SK-N-SH (cell line): Measurements from ENCODE around the gene UBA5. TPM values are rescaled to one million over a fixed set of nuclear protein-coding genes. Genes with fewer than 3 reads are reported as not detected.

Experiments
- CTCF ChIA-PET: fragments of 300-600, 350-600 bp; formaldehyde crosslinking; extraction: SDS; loops from one replicate; lab custom pipeline; 2021; lab: Yijun Ruan, JAX
- POLR2A ChIA-PET: fragments of 350-600 bp; sonication (Branson Sonifier 250); formaldehyde crosslinking; extraction: SDS; loops from one replicate; lab custom pipeline; 2020; ENCODE audit warnings: antibody characterized with exemption, inconsistent platforms; lab: Yijun Ruan, JAX
- DNase-seq: peaks from one replicate; pipeline ENCODE4 v3.0.0; 2012
- H2AFZ ChIP-seq: fragments of 200-600 bp; sonication (generic); 2 replicates; pipeline ENCODE4 v1.8.1; 2016; ENCODE audit warnings: antibody characterized with exemption, mild to moderate bottlenecking, low read depth
- H3F3A ChIP-seq: fragments of 200-600 bp; sonication (generic); replicated peaks from 2 replicates; pipeline ENCODE3; 2016; ENCODE audit warnings: antibody characterized with exemption, mild to moderate bottlenecking; ENCODE audit not compliant: insufficient read depth
- H3K27ac ChIP-seq, 2 experiments: fragments of 200-500 bp in 1 of 2; fragments of 200-600 bp in 1 of 2; sonication (Bioruptor generic) in 1 of 2; sonication (generic), shearing (Covaris generic) in 1 of 2; 2 replicates each; pipeline versions ENCODE4 v1.5.1 to v1.6.1; 2014 to 2016; ENCODE audit warnings: low read depth in 2 of 2, inconsistent platforms in 1 of 2, low read length in 1 of 2, mild to moderate bottlenecking in 1 of 2, mixed read lengths in 1 of 2
- H3K27me3 ChIP-seq: fragments of 200-600 bp; sonication (generic), shearing (Covaris generic); 2 replicates; pipeline ENCODE4 v1.6.1; 2016; ENCODE audit warnings: mixed run types; ENCODE audit not compliant: insufficient read depth
- H3K36me3 ChIP-seq, 2 experiments: fragments of 200-500 bp in 1 of 2; fragments of 200-600 bp in 1 of 2; sonication (Bioruptor generic) in 1 of 2; sonication (generic) in 1 of 2; replicated peaks in 1 of 2; 2 replicates each; pipeline versions ENCODE3 to v1.5.1; 2014 to 2016; ENCODE audit warnings: low read length in 1 of 2, mild to moderate bottlenecking in 1 of 2; ENCODE audit not compliant: insufficient read depth in 2 of 2, control insufficient read depth in 1 of 2
- H3K4me1 ChIP-seq, 2 experiments: fragments of 200-500 bp in 1 of 2; fragments of 200-600 bp in 1 of 2; sonication (Bioruptor generic) in 1 of 2; sonication (generic), shearing (Covaris generic) in 1 of 2; 2 replicates each; pipeline versions ENCODE4 v1.5.1 to v1.6.1; 2014 to 2016; ENCODE audit warnings: low read depth in 1 of 2, low read length in 1 of 2, mixed run types in 1 of 2; ENCODE audit not compliant: insufficient read depth in 2 of 2, control insufficient read depth in 1 of 2
- H3K4me2 ChIP-seq: fragments of 200-600 bp; sonication (generic), shearing (Covaris generic); 2 replicates; pipeline ENCODE4 v1.6.1; 2017; ENCODE audit warnings: mixed run types
- H3K4me3 ChIP-seq, 2 experiments: fragments of 200-500 bp in 1 of 2; fragments of 200-600 bp in 1 of 2; sonication (Bioruptor generic) in 1 of 2; sonication (generic), shearing (Covaris generic) in 1 of 2; 2 replicates each; pipeline versions ENCODE4 v1.5.1 to v1.8.1; 2014 to 2016; ENCODE audit warnings: low read depth in 2 of 2, inconsistent platforms in 1 of 2, low read length in 1 of 2, mild to moderate bottlenecking in 1 of 2, mixed read lengths in 1 of 2, moderate library complexity in 1 of 2
- H3K79me2 ChIP-seq: fragments of 200-600 bp; sonication (generic); 2 replicates; pipeline ENCODE4 v1.8.1; 2017; ENCODE audit warnings: mild to moderate bottlenecking; ENCODE audit not compliant: insufficient read depth
- H3K9ac ChIP-seq: fragments of 200-600 bp; sonication (generic); 2 replicates; pipeline ENCODE4 v1.6.1; 2017; ENCODE audit warnings: mixed run types
- H3K9me2 ChIP-seq: fragments of 200-600 bp; sonication (generic); 2 replicates; pipeline ENCODE4 v1.6.1; 2017; ENCODE audit warnings: mixed run types
- H3K9me3 ChIP-seq: fragments of 200-600 bp; sonication (generic); 2 replicates; pipeline ENCODE4 v1.6.1; 2017; ENCODE audit warnings: mixed run types, mild to moderate bottlenecking, moderate library complexity
- H4K20me1 ChIP-seq: fragments of 200-600 bp; sonication (generic); 2 replicates; pipeline ENCODE4 v1.6.1; 2017; ENCODE audit warnings: mild to moderate bottlenecking, mixed run types; ENCODE audit not compliant: insufficient read depth
- CHD2 ChIP-seq: fragments of 150-350 bp; IDR thresholded peaks from 2 replicates; pipeline ENCODE4 v1.6.1; 2018; ENCODE audit warnings: low read length; ENCODE audit not compliant: partially characterized antibody
- FOSL2 ChIP-seq: IDR thresholded peaks from 2 replicates; pipeline ENCODE4 v1.4.0; 2012; ENCODE audit warnings: low read depth, mild to moderate bottlenecking, moderate library complexity, borderline replicate concordance
- FOXM1 ChIP-seq: IDR thresholded peaks from 2 replicates; pipeline ENCODE4 v1.4.0; 2012; ENCODE audit warnings: low read depth, mild to moderate bottlenecking
- NFIC ChIP-seq: IDR thresholded peaks from 2 replicates; pipeline ENCODE4 v1.4.0; 2012; ENCODE audit warnings: borderline replicate concordance
- TAF1 ChIP-seq: IDR thresholded peaks from 2 replicates; pipeline ENCODE4 v1.6.1; 2012; ENCODE audit warnings: low read depth, mild to moderate bottlenecking, low read length, moderate library complexity, borderline replicate concordance
- TCF12 ChIP-seq: IDR thresholded peaks from 2 replicates; pipeline ENCODE4 v1.4.0; 2012
- TEAD4 ChIP-seq: IDR thresholded peaks from 2 replicates; pipeline ENCODE4 v1.4.0; 2012; ENCODE audit warnings: mild to moderate bottlenecking, borderline replicate concordance; ENCODE audit not compliant: insufficient read depth
- YY1 ChIP-seq: IDR thresholded peaks from 2 replicates; pipeline ENCODE4 v1.4.0; 2012; ENCODE audit warnings: low read depth, mild to moderate bottlenecking
- WGBS: methylation state at CpG from one replicate; pipeline ENCODE4 v1.1.6; 2017; ENCODE audit warnings: low lambda C conversion rate; 5-methylcytosine and 5-hydroxymethylcytosine counted together
- polyA plus RNA-seq, 3 experiments: library from polyadenylated mRNA; depleted of rRNA; stranded (reverse); fragments of >200 nt; gene quantifications; 2 replicates each; pipeline ENCODE4 v1.2.3, GENCODE V29; 2012
- TF ChIP-seq, protein P1 (sequence below): IDR thresholded peaks from 2 replicates; pipeline ENCODE4 v1.4.0; 2012; ENCODE audit warnings: low read depth, borderline replicate concordance
- TF ChIP-seq, protein P2 (sequence below): fragments of 150-350 bp; IDR thresholded peaks from 2 replicates; pipeline ENCODE4 v1.6.1; 2017; ENCODE audit warnings: antibody characterized with exemption, low read length, low read depth, borderline replicate concordance
- TF ChIP-seq, protein P3 (sequence below): IDR thresholded peaks from 2 replicates; pipeline ENCODE4; 2012
- TF ChIP-seq, protein P4 (sequence below): IDR thresholded peaks from 2 replicates; pipeline ENCODE4 v1.6.1; 2012; ENCODE audit warnings: mild to moderate bottlenecking, low read depth, low read length, moderate library complexity
- TF ChIP-seq, protein P5 (sequence below): IDR thresholded peaks from 2 replicates; pipeline ENCODE4 v1.4.0; 2012; ENCODE audit warnings: low read depth

Gene UBA5
- polyA plus RNA-seq, 1 of the 3 experiments (the other 2 are of a cell fraction), result 38.3 TPM

DNA sequence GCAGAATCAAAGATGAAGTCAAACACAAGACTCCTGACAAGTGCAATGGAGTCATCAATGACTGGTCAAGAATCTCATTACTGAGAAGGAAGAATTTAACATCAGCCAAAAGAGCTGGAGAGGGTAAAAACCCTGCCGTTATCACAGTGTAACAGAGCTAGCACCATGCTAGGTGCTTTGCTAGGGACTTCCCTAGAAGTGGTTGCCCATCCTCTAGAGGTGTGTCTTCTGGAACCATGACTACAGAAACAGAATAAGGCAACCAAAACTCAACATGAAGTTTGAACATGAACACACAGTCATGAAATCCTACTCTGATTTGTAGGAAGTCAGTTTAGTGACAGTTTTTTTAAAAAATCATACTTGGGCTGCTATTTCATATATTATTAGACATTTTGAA, 10.0 kb upstream of the UBA5 start:
- peaks cover 4 to 6% of the 10 kb centered on the region in 2 experiments; a peak in 2 of 4 replicates for H3K4me1 ChIP-seq
- no peaks in the 10 kb centered on the region for H4K20me1 ChIP-seq
- H3K9me3 ChIP-seq, result no peaks in the 10 kb centered on the region
- no peaks in the 10 kb centered on the region for H3K36me3 ChIP-seq
- no peak for DNase-seq
- no peaks in the 10 kb centered on the region for H3K79me2 ChIP-seq
- no peak overlapping the region for H3K4me2 ChIP-seq
- H3K27ac ChIP-seq, result no peak overlapping the region
- 100% methylated on average over 1 of the region's 1 CpG for whole genome bisulfite sequencing
- H3K4me3 ChIP-seq, result no peak overlapping the region
- TF ChIP-seq, protein P1, sequence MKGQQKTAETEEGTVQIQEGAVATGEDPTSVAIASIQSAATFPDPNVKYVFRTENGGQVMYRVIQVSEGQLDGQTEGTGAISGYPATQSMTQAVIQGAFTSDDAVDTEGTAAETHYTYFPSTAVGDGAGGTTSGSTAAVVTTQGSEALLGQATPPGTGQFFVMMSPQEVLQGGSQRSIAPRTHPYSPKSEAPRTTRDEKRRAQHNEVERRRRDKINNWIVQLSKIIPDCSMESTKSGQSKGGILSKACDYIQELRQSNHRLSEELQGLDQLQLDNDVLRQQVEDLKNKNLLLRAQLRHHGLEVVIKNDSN, result no peak
- TF ChIP-seq, protein P2, sequence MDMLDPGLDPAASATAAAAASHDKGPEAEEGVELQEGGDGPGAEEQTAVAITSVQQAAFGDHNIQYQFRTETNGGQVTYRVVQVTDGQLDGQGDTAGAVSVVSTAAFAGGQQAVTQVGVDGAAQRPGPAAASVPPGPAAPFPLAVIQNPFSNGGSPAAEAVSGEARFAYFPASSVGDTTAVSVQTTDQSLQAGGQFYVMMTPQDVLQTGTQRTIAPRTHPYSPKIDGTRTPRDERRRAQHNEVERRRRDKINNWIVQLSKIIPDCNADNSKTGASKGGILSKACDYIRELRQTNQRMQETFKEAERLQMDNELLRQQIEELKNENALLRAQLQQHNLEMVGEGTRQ, result no peak
- CTCF ChIA-PET, result no interaction called here
- H3F3A ChIP-seq, result no peaks in the 10 kb centered on the region
- no peak overlapping the region for H3K9ac ChIP-seq
- POLR2A ChIA-PET, result no interaction called here
- no peak overlapping the region for H2AFZ ChIP-seq
- H3K9me2 ChIP-seq, result no peaks in the 10 kb centered on the region
- no peaks in the 10 kb centered on the region for H3K27me3 ChIP-seq

DNA sequence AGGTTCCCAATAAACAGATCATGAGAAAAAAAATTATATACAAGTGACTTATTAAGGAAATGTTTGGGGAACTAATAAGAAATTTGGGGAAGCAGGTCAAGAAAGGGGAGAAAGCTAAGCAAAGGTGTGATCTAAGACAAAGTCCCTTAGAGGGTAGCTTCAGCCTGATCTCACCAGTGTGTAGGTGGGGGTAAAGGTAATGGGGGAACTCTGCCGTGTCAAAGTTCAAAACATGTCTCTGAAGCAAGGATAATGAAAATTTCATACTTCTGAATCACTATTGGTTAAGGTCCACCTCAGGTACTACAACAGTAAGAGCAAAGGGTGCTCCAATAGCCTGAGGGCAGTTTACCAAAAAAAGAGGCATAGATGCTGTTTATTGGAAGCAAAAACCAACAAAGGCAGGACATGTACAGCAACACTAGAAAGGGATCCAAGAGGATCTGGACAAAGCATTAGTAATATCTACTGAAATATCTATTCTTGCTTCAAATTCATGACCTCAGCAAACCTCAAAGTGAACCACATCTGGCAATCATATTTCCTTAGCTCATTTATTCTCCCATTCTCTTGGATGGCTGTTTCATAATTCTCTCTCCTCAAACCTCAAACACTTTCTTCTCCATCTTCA, 7.4 kb upstream of the UBA5 start:
- Histone ChIP-seq H3K4me3 (no peak overlapping the region), H3K9me2 (no peaks in the 10 kb centered on the region), H2AFZ (no peak overlapping the region), H3K9me3 (no peaks in the 10 kb centered on the region), H3K4me2 (no peak overlapping the region), H3K27ac (no peak overlapping the region), H3K4me1 (peaks cover 4 to 15% of the 10 kb centered on the region in 2 experiments; a peak in 3 of 4 replicates), H3K9ac (no peak overlapping the region), H3F3A (peaks cover 12% of the 10 kb centered on the region), H4K20me1 (no peaks in the 10 kb centered on the region), H3K36me3 (peaks cover 0 to 4% of the 10 kb centered on the region in 2 experiments), H3K27me3 (no peaks in the 10 kb centered on the region), H3K79me2 (peaks cover 6% of the 10 kb centered on the region; the same call in 1 of the 2 replicates)
- CTCF ChIA-PET, result interaction anchor here (1.2 to 2.0 kb wide), 4 partner anchors 10 to 310 kb away, joined by 3 to 9 read pairs (median 4); no protein-coding TSS in a partner anchor
- WGBS, result 50% methylated on average over 1 of the region's 1 CpG
- TF ChIP-seq TAF1, result no peak
- peak; percentile 40; the same call in 1 of the 2 replicates for TF ChIP-seq TCF12
- TF ChIP-seq, protein P2, result no peak
- DNase-seq, result no peak
- POLR2A ChIA-PET, result no interaction called here

DNA sequence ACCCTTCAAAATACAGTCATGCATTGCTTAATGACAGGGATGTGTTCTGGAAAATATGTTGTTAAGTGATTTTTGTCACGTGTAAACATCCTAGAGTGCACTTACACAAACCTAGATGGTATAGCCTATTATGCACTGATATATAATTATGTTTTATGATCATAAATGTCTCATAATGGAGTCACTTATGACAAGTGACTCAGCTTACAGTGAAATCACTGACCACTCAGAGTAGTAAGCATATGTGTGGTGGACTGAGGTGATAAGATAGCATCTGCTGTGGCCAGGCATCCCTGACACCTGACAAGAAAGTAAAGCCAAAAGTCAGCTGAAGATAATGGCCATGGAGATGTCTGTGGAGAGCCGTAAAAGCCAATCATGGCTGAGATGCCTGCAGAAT, 5.9 kb upstream of the UBA5 start:
- Histone ChIP-seq H3K79me2 (peaks cover 17% of the 10 kb centered on the region), H3K4me2 (no peak overlapping the region), H3K36me3 (peaks cover 0 to 4% of the 10 kb centered on the region in 2 experiments), H2AFZ (no peak overlapping the region), H3K4me3 (no peak overlapping the region), H3K4me1 (peaks cover 8 to 15% of the 10 kb centered on the region in 2 experiments; a peak in 3 of 4 replicates), H3K27ac (no peak overlapping the region; a peak in 1 of 4 replicates), H3K27me3 (no peaks in the 10 kb centered on the region), H3K9me3 (no peaks in the 10 kb centered on the region), H3K9ac (no peak overlapping the region), H4K20me1 (no peaks in the 10 kb centered on the region), H3K9me2 (no peaks in the 10 kb centered on the region), H3F3A (peaks cover 18% of the 10 kb centered on the region)
- DNase-seq, result no peak
- POLR2A ChIA-PET, result no interaction called here
- 85% methylated on average over 2 of the region's 2 CpGs for WGBS
- CTCF ChIA-PET, result interaction anchor here (1.1 to 2.6 kb wide), 3 partner anchors 9 to 118 kb away, joined by 3 to 10 read pairs (median 5); no protein-coding TSS in a partner anchor
- TF ChIP-seq FOXM1, result no peak
- no peak for TF ChIP-seq CHD2
- no peak for TF ChIP-seq NFIC
- TF ChIP-seq, protein P3, sequence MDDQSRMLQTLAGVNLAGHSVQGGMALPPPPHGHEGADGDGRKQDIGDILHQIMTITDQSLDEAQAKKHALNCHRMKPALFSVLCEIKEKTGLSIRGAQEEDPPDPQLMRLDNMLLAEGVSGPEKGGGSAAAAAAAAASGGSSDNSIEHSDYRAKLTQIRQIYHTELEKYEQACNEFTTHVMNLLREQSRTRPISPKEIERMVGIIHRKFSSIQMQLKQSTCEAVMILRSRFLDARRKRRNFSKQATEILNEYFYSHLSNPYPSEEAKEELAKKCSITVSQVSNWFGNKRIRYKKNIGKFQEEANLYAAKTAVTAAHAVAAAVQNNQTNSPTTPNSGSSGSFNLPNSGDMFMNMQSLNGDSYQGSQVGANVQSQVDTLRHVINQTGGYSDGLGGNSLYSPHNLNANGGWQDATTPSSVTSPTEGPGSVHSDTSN, result peak; percentile 36; the same call in 1 of the 2 replicates
- no peak for TF ChIP-seq TEAD4
- TF ChIP-seq, protein P4, sequence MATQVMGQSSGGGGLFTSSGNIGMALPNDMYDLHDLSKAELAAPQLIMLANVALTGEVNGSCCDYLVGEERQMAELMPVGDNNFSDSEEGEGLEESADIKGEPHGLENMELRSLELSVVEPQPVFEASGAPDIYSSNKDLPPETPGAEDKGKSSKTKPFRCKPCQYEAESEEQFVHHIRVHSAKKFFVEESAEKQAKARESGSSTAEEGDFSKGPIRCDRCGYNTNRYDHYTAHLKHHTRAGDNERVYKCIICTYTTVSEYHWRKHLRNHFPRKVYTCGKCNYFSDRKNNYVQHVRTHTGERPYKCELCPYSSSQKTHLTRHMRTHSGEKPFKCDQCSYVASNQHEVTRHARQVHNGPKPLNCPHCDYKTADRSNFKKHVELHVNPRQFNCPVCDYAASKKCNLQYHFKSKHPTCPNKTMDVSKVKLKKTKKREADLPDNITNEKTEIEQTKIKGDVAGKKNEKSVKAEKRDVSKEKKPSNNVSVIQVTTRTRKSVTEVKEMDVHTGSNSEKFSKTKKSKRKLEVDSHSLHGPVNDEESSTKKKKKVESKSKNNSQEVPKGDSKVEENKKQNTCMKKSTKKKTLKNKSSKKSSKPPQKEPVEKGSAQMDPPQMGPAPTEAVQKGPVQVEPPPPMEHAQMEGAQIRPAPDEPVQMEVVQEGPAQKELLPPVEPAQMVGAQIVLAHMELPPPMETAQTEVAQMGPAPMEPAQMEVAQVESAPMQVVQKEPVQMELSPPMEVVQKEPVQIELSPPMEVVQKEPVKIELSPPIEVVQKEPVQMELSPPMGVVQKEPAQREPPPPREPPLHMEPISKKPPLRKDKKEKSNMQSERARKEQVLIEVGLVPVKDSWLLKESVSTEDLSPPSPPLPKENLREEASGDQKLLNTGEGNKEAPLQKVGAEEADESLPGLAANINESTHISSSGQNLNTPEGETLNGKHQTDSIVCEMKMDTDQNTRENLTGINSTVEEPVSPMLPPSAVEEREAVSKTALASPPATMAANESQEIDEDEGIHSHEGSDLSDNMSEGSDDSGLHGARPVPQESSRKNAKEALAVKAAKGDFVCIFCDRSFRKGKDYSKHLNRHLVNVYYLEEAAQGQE, result no peak
- no peak for TF ChIP-seq FOSL2
- TF ChIP-seq, protein P5, sequence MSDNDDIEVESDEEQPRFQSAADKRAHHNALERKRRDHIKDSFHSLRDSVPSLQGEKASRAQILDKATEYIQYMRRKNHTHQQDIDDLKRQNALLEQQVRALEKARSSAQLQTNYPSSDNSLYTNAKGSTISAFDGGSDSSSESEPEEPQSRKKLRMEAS, result no peak
- no peak for TF ChIP-seq YY1
